ENCODE data around the gene CPLX1. TPM values are rescaled to one million over a fixed set of nuclear protein-coding genes. Genes with fewer than 3 reads are reported as not detected.

The CPLX1 gene
- total and polyA plus RNA-seq, 9 donors = 0.47 to 10.2 (median 2.3) TPM

DNA sequence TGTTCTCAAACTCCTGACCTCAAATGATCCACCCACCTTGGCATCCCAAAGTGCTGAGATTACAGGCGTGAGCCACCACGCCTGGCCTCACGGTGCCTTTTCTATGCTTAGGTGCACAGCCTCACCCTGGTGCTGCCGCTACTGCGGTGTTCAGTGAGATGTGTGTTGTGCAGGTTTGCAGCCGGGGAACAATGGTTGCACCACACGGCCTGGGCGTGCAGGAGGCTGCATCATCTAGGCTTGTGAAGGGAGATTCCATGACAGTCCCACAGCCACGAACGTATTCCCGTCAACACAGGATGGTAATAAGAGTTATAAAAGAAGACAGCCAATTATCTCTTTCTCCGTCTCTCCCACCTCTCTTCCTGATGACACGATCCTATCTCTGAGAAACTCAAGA is 22.0 kb downstream of the CPLX1 start:
- WGBS, 3 donors = 87 to 91% (median 88%) methylated on average over 13 of the region's 13 CpGs
- H3K4me1 ChIP-seq (ENCODE audit: insufficient read depth) = no peaks in the 10 kb centered on the region
- H3K27me3 ChIP-seq = no peaks in the 10 kb centered on the region
- intact Hi-C loops (cut with DNase I) = no loop called here
- H3K27ac ChIP-seq = no peak overlapping the region
- no peak for DNase-seq
- peaks cover 0 to 10% of the 10 kb centered on the region in 2 donors for H3K9me3 ChIP-seq
- no peaks in the 10 kb centered on the region for H3K36me3 ChIP-seq
- H3K4me3 ChIP-seq = no peak overlapping the region
- no peak for TF ChIP-seq POLR2A (IDR thresholded peaks at IDR 0.05)
- TF ChIP-seq, protein P1, sequence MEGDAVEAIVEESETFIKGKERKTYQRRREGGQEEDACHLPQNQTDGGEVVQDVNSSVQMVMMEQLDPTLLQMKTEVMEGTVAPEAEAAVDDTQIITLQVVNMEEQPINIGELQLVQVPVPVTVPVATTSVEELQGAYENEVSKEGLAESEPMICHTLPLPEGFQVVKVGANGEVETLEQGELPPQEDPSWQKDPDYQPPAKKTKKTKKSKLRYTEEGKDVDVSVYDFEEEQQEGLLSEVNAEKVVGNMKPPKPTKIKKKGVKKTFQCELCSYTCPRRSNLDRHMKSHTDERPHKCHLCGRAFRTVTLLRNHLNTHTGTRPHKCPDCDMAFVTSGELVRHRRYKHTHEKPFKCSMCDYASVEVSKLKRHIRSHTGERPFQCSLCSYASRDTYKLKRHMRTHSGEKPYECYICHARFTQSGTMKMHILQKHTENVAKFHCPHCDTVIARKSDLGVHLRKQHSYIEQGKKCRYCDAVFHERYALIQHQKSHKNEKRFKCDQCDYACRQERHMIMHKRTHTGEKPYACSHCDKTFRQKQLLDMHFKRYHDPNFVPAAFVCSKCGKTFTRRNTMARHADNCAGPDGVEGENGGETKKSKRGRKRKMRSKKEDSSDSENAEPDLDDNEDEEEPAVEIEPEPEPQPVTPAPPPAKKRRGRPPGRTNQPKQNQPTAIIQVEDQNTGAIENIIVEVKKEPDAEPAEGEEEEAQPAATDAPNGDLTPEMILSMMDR (IDR thresholded peaks at IDR 0.05) = no peak
- TF ChIP-seq EP300 (IDR thresholded peaks at IDR 0.05) = no peak

DNA sequence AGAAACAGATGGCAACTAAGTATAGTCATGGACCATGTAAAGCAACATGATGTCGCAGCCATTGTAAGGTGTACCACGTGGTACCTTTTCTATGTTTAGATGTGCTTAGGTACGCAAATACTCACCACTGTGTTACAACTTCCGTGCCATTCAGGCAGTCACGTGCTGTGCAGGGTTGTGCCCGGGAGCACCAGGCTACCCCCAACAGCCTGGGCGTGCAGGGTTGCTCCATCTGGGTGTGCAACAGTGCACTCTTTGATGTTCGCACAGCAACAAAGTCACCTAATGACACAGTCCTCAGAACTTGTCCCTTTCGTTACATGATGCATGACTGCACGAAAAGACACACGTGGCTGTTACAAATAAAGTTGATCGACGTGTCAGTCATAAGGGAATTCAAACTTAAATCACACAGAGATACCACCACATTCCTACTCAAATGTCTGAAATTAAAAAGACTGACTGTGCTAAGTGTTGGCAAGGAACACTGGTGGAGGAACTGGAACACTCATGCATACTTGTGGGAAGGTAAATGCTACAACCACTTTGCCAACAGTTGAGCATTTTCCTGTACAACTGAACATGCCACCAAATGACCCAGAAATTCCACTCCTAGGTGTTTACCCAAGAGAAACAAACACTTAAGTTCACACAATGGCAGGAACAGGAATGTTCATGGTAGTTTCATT is 24.3 kb downstream of the CPLX1 start:
- Histone ChIP-seq H3K36me3 (no peaks in the 10 kb centered on the region), H3K27me3 (no peaks in the 10 kb centered on the region), H3K4me1 (ENCODE audit: insufficient read depth) (no peaks in the 10 kb centered on the region), H3K27ac (no peak overlapping the region), H3K4me3 (no peak overlapping the region), H3K9me3 (peaks cover 0 to 10% of the 10 kb centered on the region in 2 donors)
- DNase-seq = no peak
- 89 to 90% (median 89%) methylated on average over 13 of the region's 13 CpGs for WGBS, 3 donors
- intact Hi-C loops (cut with DNase I) = no loop called here
- TF ChIP-seq EP300 (IDR thresholded peaks at IDR 0.05) (no peak), POLR2A (IDR thresholded peaks at IDR 0.05) (no peak)
- TF ChIP-seq, protein P1 (IDR thresholded peaks at IDR 0.05) = no peak

DNA sequence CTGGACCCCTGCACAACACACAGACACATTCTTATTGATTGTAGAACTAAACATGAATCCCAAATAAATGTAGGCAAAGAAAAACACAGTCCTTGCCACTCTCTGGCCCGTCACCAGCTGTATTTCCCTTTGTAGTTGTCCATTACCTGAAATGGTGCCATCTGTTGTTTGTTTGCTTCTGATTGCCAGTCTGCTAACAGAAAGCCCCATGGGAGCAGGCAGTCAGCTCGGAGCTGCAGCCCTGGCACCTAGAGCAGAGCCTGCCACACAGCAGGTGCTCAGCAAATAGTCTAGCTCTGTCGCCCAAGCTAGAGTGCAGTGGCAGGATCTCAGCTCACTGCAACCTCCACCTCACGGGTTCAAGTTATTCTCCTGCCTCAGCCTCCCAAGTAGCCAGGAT is 28.9 kb downstream of the CPLX1 start:
- no peak overlapping the region for H3K27ac ChIP-seq
- H3K27me3 ChIP-seq = no peaks in the 10 kb centered on the region
- H3K4me3 ChIP-seq = no peak overlapping the region
- H3K9me3 ChIP-seq = peaks cover 0 to 5% of the 10 kb centered on the region in 2 donors
- no peak for DNase-seq
- WGBS, 3 donors = 79 to 85% (median 81%) methylated on average over 4 of the region's 4 CpGs
- intact Hi-C loops (cut with DNase I) = no loop called here
- TF ChIP-seq POLR2A (IDR thresholded peaks at IDR 0.05) (no peak), EP300 (IDR thresholded peaks at IDR 0.05) (no peak)
- TF ChIP-seq, protein P1 (IDR thresholded peaks at IDR 0.05) = no peak
- no peaks in the 10 kb centered on the region for H3K36me3 ChIP-seq
- peaks cover 8% of the 10 kb centered on the region for H3K4me1 ChIP-seq (ENCODE audit: insufficient read depth)

DNA sequence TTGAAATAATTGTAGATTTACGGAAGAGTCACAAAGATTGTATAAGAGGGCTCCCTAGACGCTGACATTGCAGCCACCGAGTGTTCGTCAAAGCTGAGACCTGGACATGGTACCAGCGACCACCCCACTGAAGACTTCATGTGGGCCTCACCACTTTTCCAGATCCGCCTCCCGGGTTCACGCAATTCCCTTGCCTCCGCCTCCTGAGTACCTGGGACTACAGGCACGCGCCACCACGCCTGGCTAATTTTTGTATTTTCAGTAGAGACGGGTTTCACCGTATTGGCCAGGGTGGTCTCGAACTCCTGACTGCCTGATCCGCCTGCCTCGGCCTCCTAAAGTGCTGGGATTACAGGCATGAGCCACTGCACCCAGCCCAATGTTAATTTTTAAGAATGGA is 29.7 kb downstream of the CPLX1 start:
- TF ChIP-seq, protein P1 (IDR thresholded peaks at IDR 0.05) = no peak
- no peak for TF ChIP-seq POLR2A (IDR thresholded peaks at IDR 0.05)
- TF ChIP-seq EP300 (IDR thresholded peaks at IDR 0.05) = no peak
- Histone ChIP-seq H3K4me3 (no peak overlapping the region), H3K9me3 (no peaks in the 10 kb centered on the region), H3K27ac (no peak overlapping the region), H3K36me3 (no peaks in the 10 kb centered on the region), H3K27me3 (no peaks in the 10 kb centered on the region), H3K4me1 (ENCODE audit: insufficient read depth) (peaks cover 11% of the 10 kb centered on the region)
- intact Hi-C loops (cut with DNase I) = no loop called here
- 87 to 92% (median 88%) methylated on average over 17 of the region's 17 CpGs for WGBS, 3 donors
- no peak for DNase-seq

Measured in ovary (tissue), 9 donors.